Measurements from ENCODE around the gene DNAJC18.

DNA sequence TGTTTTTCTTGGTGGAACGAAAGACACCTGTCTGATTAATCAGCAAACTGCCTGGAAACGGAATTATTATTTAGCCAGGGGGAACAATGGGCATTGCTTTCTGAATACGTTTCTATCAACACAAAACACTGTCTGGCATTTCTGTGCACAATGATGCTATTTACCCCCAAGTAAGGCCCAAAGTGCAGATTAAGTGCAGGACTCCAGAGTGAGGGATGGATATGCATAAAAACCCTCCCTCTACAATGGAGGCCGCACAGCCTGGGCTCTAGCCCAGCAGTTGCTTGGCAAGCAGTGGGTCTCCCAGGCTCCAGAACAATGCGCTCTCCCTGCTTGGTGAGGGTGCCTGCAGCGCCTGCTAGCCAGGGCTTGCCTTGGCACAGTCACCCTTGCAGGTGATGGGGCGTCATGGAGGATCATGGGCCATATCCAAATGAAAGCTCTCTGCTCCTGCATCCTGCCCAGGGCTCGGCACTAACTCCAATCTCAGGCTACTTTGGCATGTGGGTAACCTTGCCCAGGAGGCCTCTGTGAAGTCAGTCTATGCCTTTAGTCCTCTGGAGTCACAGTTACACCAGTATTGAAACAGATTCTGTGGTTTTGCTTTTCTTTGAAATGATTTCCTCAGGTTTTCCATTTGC lies 24.0 kb downstream of the DNAJC18 start:
- no peak for TF ChIP-seq ZBTB1 (tag by site-specific recombination; IDR thresholded peaks at IDR 0.05)
- TF ChIP-seq, protein P1, sequence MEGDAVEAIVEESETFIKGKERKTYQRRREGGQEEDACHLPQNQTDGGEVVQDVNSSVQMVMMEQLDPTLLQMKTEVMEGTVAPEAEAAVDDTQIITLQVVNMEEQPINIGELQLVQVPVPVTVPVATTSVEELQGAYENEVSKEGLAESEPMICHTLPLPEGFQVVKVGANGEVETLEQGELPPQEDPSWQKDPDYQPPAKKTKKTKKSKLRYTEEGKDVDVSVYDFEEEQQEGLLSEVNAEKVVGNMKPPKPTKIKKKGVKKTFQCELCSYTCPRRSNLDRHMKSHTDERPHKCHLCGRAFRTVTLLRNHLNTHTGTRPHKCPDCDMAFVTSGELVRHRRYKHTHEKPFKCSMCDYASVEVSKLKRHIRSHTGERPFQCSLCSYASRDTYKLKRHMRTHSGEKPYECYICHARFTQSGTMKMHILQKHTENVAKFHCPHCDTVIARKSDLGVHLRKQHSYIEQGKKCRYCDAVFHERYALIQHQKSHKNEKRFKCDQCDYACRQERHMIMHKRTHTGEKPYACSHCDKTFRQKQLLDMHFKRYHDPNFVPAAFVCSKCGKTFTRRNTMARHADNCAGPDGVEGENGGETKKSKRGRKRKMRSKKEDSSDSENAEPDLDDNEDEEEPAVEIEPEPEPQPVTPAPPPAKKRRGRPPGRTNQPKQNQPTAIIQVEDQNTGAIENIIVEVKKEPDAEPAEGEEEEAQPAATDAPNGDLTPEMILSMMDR (tag by site-specific recombination; IDR thresholded peaks at IDR 0.05) = no peak
- TF ChIP-seq PRDM1 (tag by site-specific recombination; IDR thresholded peaks at IDR 0.05) = no peak
- no peak for TF ChIP-seq ZNF324 (tag by site-specific recombination; IDR thresholded peaks at IDR 0.05)
- TF ChIP-seq ZBTB48 (tag by site-specific recombination; IDR thresholded peaks at IDR 0.05) = no peak
- no peak for TF ChIP-seq GLIS2 (tag by site-specific recombination; IDR thresholded peaks at IDR 0.05)

All from HEK293 (cell line).